Uterus (tissue), 4 donors: ENCODE measurements around the gene ZNF423. TPM values are rescaled to one million over a fixed set of nuclear protein-coding genes. Genes with fewer than 3 reads are reported as not detected.
A peak's percentile ranks its signal among the peaks of the same experiment; 100 is the strongest.

ENCODE experiments used
- DNase-seq, 2 donors: peaks; one replicate each; pipeline ENCODE4 v3.0.0-alpha.2; 2019 to 2020
- H3K27ac ChIP-seq, 2 donors: fragments of 200-600 bp; sonication (generic); 1 replicate in 1 of 2; 2 replicates in 1 of 2; pipeline ENCODE4 v1.5.1; 2016 to 2018
- H3K27me3 ChIP-seq, 2 donors: fragments of 200-600 bp; sonication (generic); one replicate each; pipeline ENCODE4 v1.5.1; 2018 to 2019; ENCODE audit warnings: control low read depth in 1 of 2
- H3K36me3 ChIP-seq, 2 donors: fragments of 200-600 bp; sonication (generic); one replicate each; pipeline ENCODE4 v1.5.1; 2019; ENCODE audit warnings: control low read depth in 1 of 2
- H3K4me1 ChIP-seq, 2 donors: fragments of 200-600 bp; sonication (generic); one replicate each; pipeline ENCODE4 v1.5.1; 2018 to 2019; ENCODE audit warnings: control low read depth in 1 of 2
- H3K4me3 ChIP-seq, 2 donors: fragments of 200-600 bp; sonication (generic); 1 replicate in 1 of 2; 2 replicates in 1 of 2; pipeline ENCODE4 v1.5.1; 2018 to 2019; ENCODE audit warnings: mild to moderate bottlenecking in 1 of 2
- H3K9me3 ChIP-seq, 2 donors: fragments of 200-600 bp; sonication (generic); one replicate each; pipeline ENCODE4 v1.5.1; 2019; ENCODE audit warnings: control low read depth in 1 of 2
- POLR2A ChIP-seq, 2 donors: fragments of 450-650 bp; IDR thresholded peaks; one replicate each; pipeline ENCODE4 v1.6.1; 2016; ENCODE audit warnings: antibody characterized with exemption in 2 of 2, mild to moderate bottlenecking in 1 of 2, moderate library complexity in 1 of 2
- intact Hi-C: fragments of 100-400 bp; cut with DNase I; formaldehyde crosslinking; loops from one replicate; pipeline ENCODE4 v1.15.1; 2023; ENCODE audit warnings: low total_unique reads
- total RNA-seq, 4 donors: library from RNA; depleted of rRNA in 3 of 4; stranded (reverse); fragments of >200 nt in 3 of 4; gene quantifications; one replicate each; pipeline versions ENCODE4 v1.1.0 to v1.2.4, GENCODE V29; 2014 to 2023
- TF ChIP-seq, protein P1 (sequence below), 4 experiments: fragments of 200-600 bp in 2 of 4; fragments of 450-650 bp in 2 of 4; sonication (generic) in 2 of 4; IDR thresholded peaks; one replicate each; pipeline ENCODE4 v1.5.1; 2016 to 2019; ENCODE audit warnings: antibody characterized with exemption in 4 of 4, mild to moderate bottlenecking in 2 of 4, moderate library complexity in 1 of 4
- donor health status: DM: yes; HTN: yes; CAD: no.

The ZNF423 gene
- total RNA-seq, 4 donors from 2014 or later, result 7.1 to 33.5 (median 14.7) TPM

DNA sequence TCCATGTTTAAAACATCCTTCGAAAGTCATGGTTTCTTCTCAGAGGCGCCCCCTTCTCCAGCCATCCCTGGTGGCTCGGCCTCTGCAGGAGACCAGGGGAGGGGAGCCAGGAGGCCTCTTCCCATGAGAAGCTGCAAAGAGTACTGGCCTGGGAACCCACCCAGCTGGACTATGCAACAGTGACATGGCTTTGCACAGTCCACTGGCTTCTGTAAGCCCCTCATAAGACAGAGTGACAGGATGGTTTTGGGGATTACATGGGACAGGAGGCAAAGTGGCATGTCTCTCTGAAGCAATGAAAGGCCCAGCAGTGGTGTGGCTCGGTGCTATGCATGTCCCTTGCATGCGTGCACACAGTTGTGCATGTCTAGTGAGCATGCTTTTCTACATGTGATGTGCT is 382.8 kb downstream of the ZNF423 start:
- Histone ChIP-seq H3K27ac (no peak overlapping the region), H3K4me1 (no peaks in the 10 kb centered on the region), H3K36me3 (no peaks in the 10 kb centered on the region), H3K9me3 (no peaks in the 10 kb centered on the region), H3K27me3 (no peaks in the 10 kb centered on the region), H3K4me3 (no peak overlapping the region)
- TF ChIP-seq, protein P1, sequence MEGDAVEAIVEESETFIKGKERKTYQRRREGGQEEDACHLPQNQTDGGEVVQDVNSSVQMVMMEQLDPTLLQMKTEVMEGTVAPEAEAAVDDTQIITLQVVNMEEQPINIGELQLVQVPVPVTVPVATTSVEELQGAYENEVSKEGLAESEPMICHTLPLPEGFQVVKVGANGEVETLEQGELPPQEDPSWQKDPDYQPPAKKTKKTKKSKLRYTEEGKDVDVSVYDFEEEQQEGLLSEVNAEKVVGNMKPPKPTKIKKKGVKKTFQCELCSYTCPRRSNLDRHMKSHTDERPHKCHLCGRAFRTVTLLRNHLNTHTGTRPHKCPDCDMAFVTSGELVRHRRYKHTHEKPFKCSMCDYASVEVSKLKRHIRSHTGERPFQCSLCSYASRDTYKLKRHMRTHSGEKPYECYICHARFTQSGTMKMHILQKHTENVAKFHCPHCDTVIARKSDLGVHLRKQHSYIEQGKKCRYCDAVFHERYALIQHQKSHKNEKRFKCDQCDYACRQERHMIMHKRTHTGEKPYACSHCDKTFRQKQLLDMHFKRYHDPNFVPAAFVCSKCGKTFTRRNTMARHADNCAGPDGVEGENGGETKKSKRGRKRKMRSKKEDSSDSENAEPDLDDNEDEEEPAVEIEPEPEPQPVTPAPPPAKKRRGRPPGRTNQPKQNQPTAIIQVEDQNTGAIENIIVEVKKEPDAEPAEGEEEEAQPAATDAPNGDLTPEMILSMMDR (IDR thresholded peaks at IDR 0.05), result no peak
- no peak for TF ChIP-seq POLR2A (IDR thresholded peaks at IDR 0.05)
- peak in 1 of 2 donors; percentile 4 for DNase-seq
- intact Hi-C loops, result no loop called here

DNA sequence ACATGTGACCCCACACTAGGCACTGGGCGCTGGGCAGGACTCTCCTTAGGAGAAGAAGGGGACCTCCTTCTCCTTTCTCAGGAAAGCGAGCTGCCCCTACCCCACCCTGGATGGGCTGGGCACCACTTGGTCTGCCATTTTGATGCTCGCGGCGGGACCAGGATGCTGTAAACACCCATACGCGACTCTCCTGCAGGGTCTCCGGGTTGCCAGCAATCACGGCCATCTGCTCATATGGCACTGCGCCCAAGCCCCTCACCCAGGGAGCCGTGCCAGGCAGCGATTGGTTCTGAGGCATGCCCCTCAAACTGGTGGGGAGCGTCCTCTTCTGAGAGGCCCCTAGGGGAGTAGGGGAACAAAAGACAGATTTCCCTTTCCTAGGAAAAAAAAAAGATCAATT is 383.3 kb downstream of the ZNF423 start:
- H3K4me1 ChIP-seq, result no peaks in the 10 kb centered on the region
- H3K9me3 ChIP-seq, result no peaks in the 10 kb centered on the region
- H3K36me3 ChIP-seq, result no peaks in the 10 kb centered on the region
- peak; percentile 11 for DNase-seq
- intact Hi-C loops, result no loop called here
- TF ChIP-seq POLR2A (IDR thresholded peaks at IDR 0.05), result no peak
- TF ChIP-seq, protein P1 (IDR thresholded peaks at IDR 0.05), result no peak
- H3K27me3 ChIP-seq, result no peaks in the 10 kb centered on the region
- H3K27ac ChIP-seq, result no peak overlapping the region
- H3K4me3 ChIP-seq, result no peak overlapping the region

DNA sequence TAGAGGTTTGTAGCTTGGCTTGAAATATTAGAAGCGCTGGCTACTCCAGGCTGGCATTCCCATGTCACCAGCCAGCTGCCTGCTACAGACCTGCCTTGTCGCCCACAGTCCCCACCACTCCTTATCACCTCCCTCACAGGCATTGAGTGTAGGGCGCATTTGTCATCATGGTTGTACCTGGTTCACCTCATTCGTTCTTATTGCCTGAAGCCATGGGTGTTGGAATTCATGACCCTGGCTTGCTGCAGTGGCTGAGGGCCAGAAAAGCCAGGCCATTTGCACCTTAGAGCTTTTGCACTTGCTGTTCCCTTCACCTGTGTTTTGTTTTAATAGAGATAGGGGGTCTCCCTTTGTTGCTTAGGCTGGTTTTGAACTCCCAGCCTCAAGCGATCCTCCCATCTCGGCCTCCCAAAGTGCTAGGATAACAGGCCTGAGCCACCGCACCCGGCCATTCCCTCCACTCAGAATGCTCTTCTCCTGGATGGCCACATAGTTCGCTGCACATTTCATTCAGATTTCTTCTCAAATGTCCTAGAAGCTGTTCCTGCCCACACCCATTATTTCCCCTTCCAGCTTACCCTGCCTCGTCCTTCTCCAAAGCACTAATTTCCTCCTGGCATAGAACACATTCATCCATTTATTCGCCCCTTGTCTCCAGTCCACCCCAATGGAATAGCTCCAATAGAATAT is 384.7 kb downstream of the ZNF423 start:
- peak in 1 of 2 donors; percentile 6 for DNase-seq

DNA sequence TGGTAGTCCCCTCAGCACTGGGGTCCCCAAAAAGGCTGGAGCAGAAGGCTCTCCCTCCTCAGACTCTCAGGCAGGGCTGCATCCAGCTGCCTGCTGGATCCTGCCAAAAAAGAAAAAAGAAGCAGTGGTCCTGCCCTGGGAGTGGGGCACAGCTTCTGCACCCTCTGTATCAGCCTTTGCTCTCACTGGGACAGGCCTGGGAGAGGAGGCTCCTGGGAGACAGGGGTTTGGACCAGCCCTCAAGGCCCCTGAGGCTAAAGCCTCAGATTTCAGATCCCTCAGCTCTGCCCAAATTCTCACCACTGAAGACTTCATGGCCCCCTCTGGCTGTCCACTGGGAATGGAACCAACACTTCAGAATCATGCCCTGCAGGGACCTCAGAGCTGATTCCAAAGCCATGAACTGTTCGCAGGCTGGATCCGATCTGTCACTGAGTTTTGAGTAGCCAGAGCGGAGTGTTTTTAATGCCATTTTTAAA is 385.4 kb downstream of the ZNF423 start:
- peak in 1 of 2 donors; percentile 1 for DNase-seq
- Histone ChIP-seq H3K27ac (no peak overlapping the region), H3K27me3 (no peaks in the 10 kb centered on the region), H3K4me1 (no peaks in the 10 kb centered on the region), H3K4me3 (no peak overlapping the region), H3K9me3 (no peaks in the 10 kb centered on the region), H3K36me3 (no peaks in the 10 kb centered on the region)
- intact Hi-C loops, result no loop called here
- TF ChIP-seq, protein P1 (IDR thresholded peaks at IDR 0.05), result no peak
- no peak for TF ChIP-seq POLR2A (IDR thresholded peaks at IDR 0.05)

More for the DNA sequence above, 384.7 kb downstream of the ZNF423 start:
- Histone ChIP-seq H3K9me3 (no peaks in the 10 kb centered on the region), H3K4me1 (no peaks in the 10 kb centered on the region), H3K27me3 (no peaks in the 10 kb centered on the region), H3K4me3 (no peak overlapping the region), H3K27ac (no peak overlapping the region), H3K36me3 (no peaks in the 10 kb centered on the region)
- TF ChIP-seq, protein P1 (IDR thresholded peaks at IDR 0.05), result no peak
- no peak for TF ChIP-seq POLR2A (IDR thresholded peaks at IDR 0.05)
- intact Hi-C loops, result no loop called here

DNA sequence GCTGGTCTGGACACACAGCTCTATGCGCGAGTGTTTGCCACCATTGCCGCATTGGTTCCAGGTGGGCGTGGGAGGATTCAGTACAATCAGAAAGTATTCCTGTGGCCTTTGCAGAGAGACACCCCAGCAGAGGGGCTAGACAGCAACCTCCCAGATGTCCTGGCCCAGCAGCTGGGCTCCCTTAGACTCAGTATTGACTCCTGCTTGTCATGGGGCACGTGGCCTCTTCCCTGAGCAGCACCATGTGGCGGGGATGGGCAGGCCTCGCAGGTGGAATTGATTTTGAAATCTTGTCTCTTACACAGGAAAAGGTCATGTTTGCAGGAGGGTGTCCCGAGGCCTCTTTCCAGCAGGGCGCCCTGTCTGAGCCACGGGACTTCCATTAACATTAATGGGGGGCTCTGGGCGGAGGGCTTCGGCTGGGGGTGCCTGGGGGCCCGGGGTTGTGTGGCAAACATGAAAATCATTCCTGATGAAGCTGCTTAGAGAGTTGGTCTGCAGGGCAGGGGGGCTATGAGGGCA is 385.9 kb downstream of the ZNF423 start:
- no peak for TF ChIP-seq POLR2A (IDR thresholded peaks at IDR 0.05)
- TF ChIP-seq, protein P1 (IDR thresholded peaks at IDR 0.05), result no peak
- Histone ChIP-seq H3K36me3 (no peaks in the 10 kb centered on the region), H3K27me3 (peaks cover 0 to under 1% of the 10 kb centered on the region in 2 donors), H3K4me1 (no peaks in the 10 kb centered on the region), H3K4me3 (no peak overlapping the region), H3K9me3 (no peaks in the 10 kb centered on the region), H3K27ac (no peak overlapping the region)
- intact Hi-C loops, result no loop called here
- peak; percentile 3 to 8 for DNase-seq
